ENCODE data around the gene PROK2.
A peak's percentile ranks its signal among the peaks of the same experiment; 100 is the strongest.

PROK2 gene

GRCh38 chr3:71805199-71805598 lies 20.3 kb upstream of the PROK2 start:
- no peak for DNase-seq
- H3K4me1 Mint-ChIP-seq (ENCODE audit: low read depth in 2 of 2) = no peaks in the 10 kb centered on the region
- ATAC-seq (replicated peaks) = no peak
- no peak overlapping the region for H3K27ac Mint-ChIP-seq
- H3K36me3 Mint-ChIP-seq (ENCODE audit: insufficient read depth) = no peaks in the 10 kb centered on the region
- H3K27me3 Mint-ChIP-seq = peaks cover 30 to 38% of the 10 kb centered on the region in 2 donors
- H3K9me3 Mint-ChIP-seq = no peaks in the 10 kb centered on the region
- no peak overlapping the region for H3K4me3 Mint-ChIP-seq

DNA sequence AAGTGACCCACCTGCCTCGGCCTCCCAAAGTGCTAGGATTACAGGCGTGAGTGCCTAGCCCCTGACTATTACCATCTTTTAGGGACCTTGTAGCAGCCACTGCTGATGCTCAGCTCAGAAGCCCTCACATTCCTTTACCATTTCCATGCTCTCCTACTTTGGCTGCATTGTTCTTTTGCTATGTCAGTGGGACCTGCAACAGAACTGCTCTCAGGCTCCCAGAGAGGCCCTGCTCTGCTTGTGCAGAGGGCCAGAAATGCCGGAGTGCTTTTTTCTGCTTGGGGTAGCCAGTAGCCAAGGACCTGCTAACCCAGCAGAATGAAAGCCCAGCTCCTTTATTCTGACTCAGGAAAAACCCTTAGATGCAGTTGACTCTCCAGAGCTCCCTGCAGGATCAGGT lies 18.3 kb upstream of the PROK2 start:
- Mint-ChIP-seq H3K4me1 (ENCODE audit: low read depth in 2 of 2) (no peaks in the 10 kb centered on the region), H3K27me3 (peaks cover 43 to 49% of the 10 kb centered on the region in 2 donors), H3K9me3 (no peaks in the 10 kb centered on the region), H3K27ac (no peak overlapping the region), H3K36me3 (ENCODE audit: insufficient read depth) (no peaks in the 10 kb centered on the region), H3K4me3 (no peak overlapping the region)
- DNase-seq (no peak), ATAC-seq (replicated peaks) (no peak)

GRCh38 chr3:71801986-71802385 lies 17.0 kb upstream of the PROK2 start:
- Mint-ChIP-seq H3K9me3 (no peaks in the 10 kb centered on the region), H3K27ac (no peak overlapping the region), H3K4me3 (no peak overlapping the region), H3K4me1 (ENCODE audit: low read depth in 2 of 2) (peaks cover 0 to 2% of the 10 kb centered on the region in 2 donors), H3K36me3 (ENCODE audit: insufficient read depth) (no peaks in the 10 kb centered on the region), H3K27me3 (peaks cover 43 to 49% of the 10 kb centered on the region in 2 donors)
- no peak for DNase-seq
- no peak for ATAC-seq (replicated peaks)

DNA sequence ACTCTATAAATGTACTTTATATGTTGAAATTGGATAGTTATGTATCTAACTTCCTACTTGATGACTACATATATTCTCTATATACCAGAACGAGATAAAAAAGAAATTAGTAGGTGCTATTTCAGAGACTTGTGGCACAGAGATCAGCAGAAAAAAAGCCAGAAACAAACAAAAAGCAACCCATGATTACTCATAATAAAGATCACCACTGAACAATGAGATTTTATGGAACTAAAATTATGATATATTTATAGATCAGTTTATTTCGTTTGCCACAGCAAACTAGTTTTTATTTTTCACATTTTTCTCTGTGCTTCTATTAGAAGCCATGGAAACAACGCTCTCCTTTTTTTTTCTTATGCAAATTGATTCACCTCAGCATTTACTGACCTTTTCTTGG lies 15.1 kb upstream of the PROK2 start:
- Mint-ChIP-seq H3K27ac (no peak overlapping the region), H3K4me1 (ENCODE audit: low read depth in 2 of 2) (peaks cover 6 to 7% of the 10 kb centered on the region in 2 donors), H3K36me3 (ENCODE audit: insufficient read depth) (no peaks in the 10 kb centered on the region), H3K4me3 (no peak overlapping the region), H3K9me3 (no peaks in the 10 kb centered on the region), H3K27me3 (peaks cover 37 to 43% of the 10 kb centered on the region in 2 donors)
- DNase-seq (no peak), ATAC-seq (replicated peaks) (no peak)

DNA sequence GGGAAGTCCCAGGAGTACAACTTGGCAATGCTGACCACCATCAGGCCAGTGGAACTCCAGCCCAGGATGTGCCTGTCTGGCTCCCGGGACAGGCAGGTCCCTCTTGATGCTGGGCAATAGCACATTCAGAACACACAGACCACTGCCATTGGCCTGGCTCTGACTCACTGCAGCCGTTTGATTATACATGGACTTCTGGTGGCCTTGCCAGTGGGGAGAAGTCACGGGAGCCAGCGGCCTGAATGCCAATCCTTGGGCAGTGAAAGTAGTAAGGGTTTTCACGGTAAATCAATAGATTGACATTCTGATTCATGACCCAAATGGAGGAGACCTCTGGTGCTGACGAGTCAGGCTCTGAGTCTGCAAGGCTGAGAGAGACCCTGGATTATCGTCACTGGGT lies 12.5 kb upstream of the PROK2 start:
- no peak for ATAC-seq (replicated peaks)
- Mint-ChIP-seq H3K4me3 (no peak overlapping the region), H3K4me1 (ENCODE audit: low read depth in 2 of 2) (peaks cover 6 to 7% of the 10 kb centered on the region in 2 donors), H3K9me3 (no peaks in the 10 kb centered on the region), H3K36me3 (ENCODE audit: insufficient read depth) (no peaks in the 10 kb centered on the region), H3K27me3 (peaks cover 22 to 25% of the 10 kb centered on the region in 2 donors), H3K27ac (no peak overlapping the region)
- no peak for DNase-seq

DNA sequence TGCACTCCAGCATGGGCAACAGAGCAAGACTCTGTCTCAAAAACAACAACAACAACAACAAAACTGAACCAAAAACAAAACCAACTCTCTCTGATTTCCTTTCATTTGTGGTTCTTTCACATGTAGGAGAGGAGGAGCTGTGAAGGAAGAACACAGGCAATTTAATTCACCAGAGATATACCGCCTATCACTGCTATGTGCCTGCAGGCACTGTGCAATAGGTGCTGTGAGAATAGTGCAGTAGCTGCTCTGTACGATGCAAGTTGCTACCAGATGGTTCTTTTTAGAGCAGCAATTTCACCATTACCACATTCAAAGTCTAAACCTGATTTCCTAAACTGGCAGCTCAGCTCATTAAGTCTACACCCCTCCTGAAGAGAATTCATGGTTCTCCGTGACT lies 11.3 kb upstream of the PROK2 start:
- peaks cover 11 to 16% of the 10 kb centered on the region in 2 donors for H3K27me3 Mint-ChIP-seq
- ATAC-seq (replicated peaks) = peak; percentile 78
- no peak for DNase-seq
- no peaks in the 10 kb centered on the region for H3K9me3 Mint-ChIP-seq
- peak overlapping the region in 1 of 2 donors; percentile 19 for H3K4me3 Mint-ChIP-seq
- H3K27ac Mint-ChIP-seq = no peak overlapping the region
- no peaks in the 10 kb centered on the region for H3K36me3 Mint-ChIP-seq (ENCODE audit: insufficient read depth)
- peaks cover 6 to 7% of the 10 kb centered on the region in 2 donors for H3K4me1 Mint-ChIP-seq (ENCODE audit: low read depth in 2 of 2)

DNA sequence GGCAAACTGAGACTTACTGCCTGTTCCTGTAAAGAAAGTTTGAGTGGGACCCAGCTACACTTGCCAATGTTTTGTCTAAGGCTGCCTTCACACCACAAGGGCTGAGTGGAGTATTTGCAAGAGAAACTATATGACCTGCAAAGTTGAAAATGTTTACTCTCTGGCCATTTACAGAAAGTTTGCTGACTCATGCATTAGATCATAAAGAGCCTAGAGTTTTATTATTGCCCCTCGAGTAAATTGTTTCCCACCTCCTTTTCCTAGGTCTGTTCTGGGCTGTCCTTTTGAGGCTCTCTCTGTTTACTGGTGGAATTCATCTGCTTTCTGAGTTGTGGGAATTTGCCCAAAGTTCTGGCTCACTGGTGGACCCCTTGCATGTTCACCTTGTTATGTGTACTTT lies 6.7 kb upstream of the PROK2 start:
- ATAC-seq (replicated peaks) (no peak), DNase-seq (no peak)
- no peak overlapping the region for H3K4me3 Mint-ChIP-seq
- H3K36me3 Mint-ChIP-seq (ENCODE audit: insufficient read depth) = no peaks in the 10 kb centered on the region
- H3K9me3 Mint-ChIP-seq = no peaks in the 10 kb centered on the region
- H3K27ac Mint-ChIP-seq = no peak overlapping the region
- peaks cover 0 to 4% of the 10 kb centered on the region in 2 donors for H3K27me3 Mint-ChIP-seq
- H3K4me1 Mint-ChIP-seq (ENCODE audit: low read depth in 2 of 2) = peaks cover 5 to 6% of the 10 kb centered on the region in 2 donors

- ATAC-seq (replicated peaks) (no peak), DNase-seq (no peak)
- Mint-ChIP-seq H3K27me3 (peaks cover 11 to 21% of the 10 kb centered on the region in 2 donors), H3K36me3 (ENCODE audit: insufficient read depth) (no peaks in the 10 kb centered on the region), H3K4me1 (ENCODE audit: low read depth in 2 of 2) (peaks cover 0 to 4% of the 10 kb centered on the region in 2 donors), H3K4me3 (no peak overlapping the region), H3K27ac (no peak overlapping the region), H3K9me3 (no peaks in the 10 kb centered on the region)
Observed at GRCh38 chr3:71789922-71790321, 5.0 kb upstream of the PROK2 start.

DNA sequence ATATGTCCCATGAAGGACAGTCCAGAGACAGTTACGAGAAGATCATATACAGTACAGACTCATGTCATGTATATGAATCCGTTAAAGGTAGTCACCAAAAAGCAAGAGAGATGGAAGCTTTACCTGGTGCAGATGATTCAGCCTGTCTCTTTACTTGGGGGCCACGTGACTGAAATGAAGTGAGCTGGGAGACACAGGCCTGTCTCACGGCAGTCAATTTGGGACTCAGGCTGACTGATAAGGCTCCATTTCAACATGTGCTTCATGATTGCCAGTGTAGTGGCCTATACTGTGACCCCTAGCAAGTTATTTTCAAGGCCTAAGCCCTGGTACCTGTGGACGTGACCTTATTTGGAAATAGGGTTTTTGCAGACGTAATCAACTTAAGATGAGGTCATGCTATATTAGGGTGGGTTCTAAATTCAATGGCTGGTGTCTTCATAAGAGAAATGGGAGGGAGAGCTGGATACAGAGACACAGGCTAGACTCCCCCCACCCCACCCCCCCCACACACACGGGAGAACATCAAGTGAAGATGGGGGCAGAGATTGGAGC lies 3.0 kb upstream of the PROK2 start:
- peaks cover 27 to 32% of the 10 kb centered on the region in 2 donors for H3K27me3 Mint-ChIP-seq
- H3K9me3 Mint-ChIP-seq = no peaks in the 10 kb centered on the region
- H3K27ac Mint-ChIP-seq = no peak overlapping the region
- no peak for DNase-seq
- no peak for ATAC-seq (replicated peaks)
- no peak overlapping the region for H3K4me3 Mint-ChIP-seq
- no peaks in the 10 kb centered on the region for H3K36me3 Mint-ChIP-seq (ENCODE audit: insufficient read depth)
- H3K4me1 Mint-ChIP-seq (ENCODE audit: low read depth in 2 of 2) = peaks cover 0 to 7% of the 10 kb centered on the region in 2 donors

DNA sequence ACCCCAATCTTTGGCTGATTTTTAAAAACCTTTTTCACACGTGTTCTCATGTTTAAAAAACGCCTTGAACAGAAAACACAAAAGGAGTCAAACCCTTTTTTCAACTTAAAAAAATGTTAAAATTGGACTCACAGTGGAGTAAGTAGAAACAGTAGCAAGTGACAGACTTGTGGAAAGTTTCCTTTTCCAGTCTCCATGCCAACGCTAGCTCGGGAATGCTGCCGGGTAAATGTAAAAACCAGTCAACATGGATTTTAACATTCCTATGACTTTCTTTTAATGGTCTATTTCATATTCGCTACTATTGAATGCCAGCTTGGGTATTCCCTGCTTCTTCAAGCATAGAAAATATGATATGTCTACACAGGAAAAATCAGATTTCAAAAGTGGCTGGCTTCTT lies 1.6 kb upstream of the PROK2 start:
- H3K27ac Mint-ChIP-seq = no peak overlapping the region
- peaks cover 0 to 7% of the 10 kb centered on the region in 2 donors for H3K4me1 Mint-ChIP-seq (ENCODE audit: low read depth in 2 of 2)
- ATAC-seq (replicated peaks) = no peak
- no peak for DNase-seq
- H3K27me3 Mint-ChIP-seq = peaks cover 38 to 41% of the 10 kb centered on the region in 2 donors
- no peaks in the 10 kb centered on the region for H3K9me3 Mint-ChIP-seq
- no peak overlapping the region for H3K4me3 Mint-ChIP-seq
- no peaks in the 10 kb centered on the region for H3K36me3 Mint-ChIP-seq (ENCODE audit: insufficient read depth)

GRCh38 chr3:71786217-71786549 lies 1.2 kb upstream of the PROK2 start:
- DNase-seq (no peak), ATAC-seq (replicated peaks) (no peak)
- Mint-ChIP-seq H3K4me3 (peak overlapping the region; percentile 79 to 81), H3K27ac (peak overlapping the region in 1 of 2 donors; percentile 5), H3K4me1 (ENCODE audit: low read depth in 2 of 2) (peaks cover 0 to 7% of the 10 kb centered on the region in 2 donors), H3K36me3 (ENCODE audit: insufficient read depth) (no peaks in the 10 kb centered on the region), H3K27me3 (peaks cover 42 to 45% of the 10 kb centered on the region in 2 donors), H3K9me3 (no peaks in the 10 kb centered on the region)

- peaks cover 2% of the 10 kb centered on the region for H3K36me3 Mint-ChIP-seq (ENCODE audit: insufficient read depth)
- peak overlapping the region; percentile 5 to 28 for H3K27ac Mint-ChIP-seq
- DNase-seq = no peak
- H3K4me3 Mint-ChIP-seq = peak overlapping the region; percentile 79 to 81
- no peaks in the 10 kb centered on the region for H3K9me3 Mint-ChIP-seq
- H3K4me1 Mint-ChIP-seq (ENCODE audit: low read depth in 2 of 2) = peaks cover 0 to 7% of the 10 kb centered on the region in 2 donors
- ATAC-seq (replicated peaks) = no peak
- H3K27me3 Mint-ChIP-seq = peaks cover 47 to 50% of the 10 kb centered on the region in 2 donors
Observed at GRCh38 chr3:71785532-71786216, 726 bp upstream of the PROK2 start.

DNA sequence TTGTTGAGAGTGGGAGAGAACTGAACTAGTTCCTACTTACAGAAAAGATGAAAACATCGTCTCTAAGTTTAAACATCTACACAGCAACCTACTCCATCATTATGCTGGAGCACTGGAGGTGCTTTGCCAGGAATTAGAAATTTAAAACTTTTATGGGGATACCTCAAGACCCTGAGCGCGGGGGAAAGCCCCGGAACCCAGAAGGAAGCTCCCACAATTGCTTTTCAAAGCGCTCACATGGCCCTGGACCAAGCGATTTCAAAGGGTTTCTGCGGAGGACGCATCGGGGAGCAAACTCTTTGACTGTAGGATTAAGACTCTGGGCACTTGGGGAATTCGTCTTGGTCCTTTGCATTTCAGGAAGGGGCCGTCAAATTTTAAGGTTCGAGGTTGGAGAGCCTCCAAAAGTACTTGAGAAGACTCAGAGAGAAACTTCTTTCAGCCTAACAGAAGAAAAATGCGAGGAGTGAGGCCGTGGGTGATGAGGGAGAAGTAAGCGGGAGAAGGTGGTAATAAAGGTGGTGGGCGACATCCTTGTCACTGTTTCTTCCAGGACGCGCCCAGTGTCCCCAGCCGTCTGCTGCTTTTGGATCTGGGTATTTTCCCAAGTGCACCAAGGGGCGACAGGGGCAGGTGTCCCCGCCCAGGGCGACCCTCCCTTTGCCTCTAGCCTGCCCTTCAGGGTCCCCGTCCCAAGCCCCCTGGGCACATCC lies 591 bp downstream of the PROK2 start:
- H3K4me3 Mint-ChIP-seq = peak overlapping the region; percentile 61 to 80
- H3K27me3 Mint-ChIP-seq = peaks cover 50 to 63% of the 10 kb centered on the region in 2 donors
- no peaks in the 10 kb centered on the region for H3K9me3 Mint-ChIP-seq
- ATAC-seq (replicated peaks) = no peak
- H3K27ac Mint-ChIP-seq = peak overlapping the region in 1 of 2 donors; percentile 81
- peaks cover 3% of the 10 kb centered on the region for H3K36me3 Mint-ChIP-seq (ENCODE audit: insufficient read depth)
- no peak for DNase-seq
- peaks cover 9 to 14% of the 10 kb centered on the region in 2 donors for H3K4me1 Mint-ChIP-seq (ENCODE audit: low read depth in 2 of 2)

GRCh38 chr3:71783152-71783551 lies 1.8 kb downstream of the PROK2 start:
- no peak for ATAC-seq (replicated peaks)

More at GRCh38 chr3:71783152-71783551, 1.8 kb downstream of the PROK2 start:
- DNase-seq = no peak
- peaks cover 50 to 67% of the 10 kb centered on the region in 2 donors for H3K27me3 Mint-ChIP-seq
- no peaks in the 10 kb centered on the region for H3K9me3 Mint-ChIP-seq
- H3K36me3 Mint-ChIP-seq (ENCODE audit: insufficient read depth) = peaks cover 3% of the 10 kb centered on the region
- H3K4me1 Mint-ChIP-seq (ENCODE audit: low read depth in 2 of 2) = peaks cover 10 to 16% of the 10 kb centered on the region in 2 donors
- H3K27ac Mint-ChIP-seq = no peak overlapping the region
- peak overlapping the region; percentile 23 to 61 for H3K4me3 Mint-ChIP-seq

Measured in effector memory CD8-positive, alpha-beta T cell (primary cell).